T-helper 1 cell treated with Interleukin-12 subunit alpha and Interleukin-12 subunit beta and Interleukin-4 antibody, amounts not matched to agents 30 ng/mL and 1 ng/mL, for 36 hours (primary cell): ENCODE results near the gene PITX1. TPM values are rescaled to one million over a fixed set of nuclear protein-coding genes. Genes with fewer than 3 reads are reported as not detected.

Source experiments
- intact Hi-C: fragments of 100-400 bp; cut with micrococcal nuclease; formaldehyde crosslinking; loops from one replicate; pipeline ENCODE4 v1.15.1; 2024
- total RNA-seq: library from RNA; stranded (reverse); gene quantifications from 2 replicates; pipeline ENCODE4 v1.2.3, GENCODE V29; 2022

Gene PITX1
- total RNA-seq, 1 donor from 2014 or later, result 0.51 TPM

DNA sequence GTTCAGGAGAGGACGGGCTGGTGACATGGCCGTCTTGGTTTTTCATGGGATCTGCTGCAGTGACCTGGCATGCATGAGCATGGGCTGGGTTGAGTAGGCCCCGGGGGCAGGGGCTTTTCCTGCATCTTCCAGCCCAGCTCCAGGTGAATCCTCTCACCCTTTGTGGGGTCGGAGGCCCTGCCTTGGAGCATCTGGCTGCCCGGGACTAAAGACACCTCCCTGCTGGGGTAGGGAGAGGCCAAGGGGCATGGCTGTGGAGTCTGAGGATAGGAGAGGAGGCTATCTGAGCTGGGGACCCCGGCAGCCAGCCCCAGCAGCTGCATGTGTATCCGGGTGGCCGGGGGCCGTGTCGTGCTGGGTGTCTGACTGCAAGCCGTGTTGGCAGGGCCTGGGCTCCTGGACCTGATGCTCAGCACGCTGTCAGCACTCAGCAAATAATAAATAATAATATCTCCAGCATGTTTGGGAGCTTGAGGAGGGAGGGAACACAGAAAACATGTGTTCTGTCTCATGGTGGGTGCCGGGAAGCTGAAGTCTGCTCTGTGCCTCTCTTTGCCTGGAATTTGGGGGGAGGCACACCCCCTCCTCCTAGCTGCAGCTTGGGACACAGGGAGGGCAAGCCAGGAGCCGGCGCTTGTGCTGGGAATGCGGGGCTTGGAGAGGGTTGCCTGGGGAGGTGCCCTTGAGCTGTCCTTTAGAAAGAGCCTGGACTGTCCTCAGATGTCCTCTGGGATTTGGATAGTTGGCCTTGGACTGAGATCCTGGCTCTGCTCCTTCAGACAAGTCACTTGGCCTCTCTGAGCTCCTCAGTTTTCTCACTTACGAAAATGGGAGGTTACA, 28.4 kb upstream of the PITX1 start:
- intact Hi-C loops, result no loop called here

GRCh38 chr5:135061001-135061400, 27.0 kb upstream of the PITX1 start:
- intact Hi-C loops, result no loop called here

GRCh38 chr5:135060021-135060420, 26.0 kb upstream of the PITX1 start:
- intact Hi-C loops, result no loop called here

- intact Hi-C loops, result no loop called here
Observed at GRCh38 chr5:135059000-135059923, 25.2 kb upstream of the PITX1 start.

GRCh38 chr5:135058331-135058732, 24.3 kb upstream of the PITX1 start:
- intact Hi-C loops, result no loop called here

- intact Hi-C loops, result no loop called here
Observed at GRCh38 chr5:135057233-135057632, 23.2 kb upstream of the PITX1 start.

DNA sequence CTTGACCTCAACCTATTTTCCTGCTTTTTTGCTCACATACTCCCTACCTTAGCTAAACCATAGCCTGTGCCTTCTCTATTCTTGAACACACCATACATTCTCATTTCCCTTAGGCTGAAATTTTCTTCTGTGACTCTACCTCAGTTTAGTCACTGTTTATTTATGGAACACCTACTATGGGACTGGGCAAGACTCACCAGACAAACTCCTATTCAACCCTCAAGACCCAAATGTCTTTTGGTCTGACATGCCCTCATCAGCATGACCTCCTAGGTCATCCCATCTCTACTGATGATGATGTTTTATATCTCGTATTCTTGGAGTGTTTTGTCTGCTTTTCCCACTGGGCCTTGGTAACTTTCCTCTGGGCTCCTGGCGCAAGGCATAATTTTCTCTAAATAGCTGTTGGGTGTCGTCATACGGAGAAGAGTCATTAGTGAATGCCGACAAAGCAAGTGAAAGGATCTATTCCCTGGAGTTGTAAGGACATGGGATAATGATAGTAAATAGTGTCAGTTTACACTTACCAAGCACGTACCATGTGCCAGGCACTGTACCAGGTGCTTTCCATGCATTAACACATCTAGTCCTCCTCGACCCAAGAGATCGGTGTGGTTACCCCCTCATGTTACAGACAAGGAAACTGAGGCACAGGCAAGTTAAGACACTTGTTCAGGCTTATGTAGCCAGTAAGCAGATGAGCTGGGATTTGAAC, 22.4 kb upstream of the PITX1 start:
- intact Hi-C loops, result no loop called here

GRCh38 chr5:135055396-135055795, 21.4 kb upstream of the PITX1 start:
- intact Hi-C loops, result no loop called here

GRCh38 chr5:135054546-135054945, 20.5 kb upstream of the PITX1 start:
- intact Hi-C loops, result no loop called here

- intact Hi-C loops, result no loop called here
Observed at GRCh38 chr5:135053989-135054388, 20.0 kb upstream of the PITX1 start.

DNA sequence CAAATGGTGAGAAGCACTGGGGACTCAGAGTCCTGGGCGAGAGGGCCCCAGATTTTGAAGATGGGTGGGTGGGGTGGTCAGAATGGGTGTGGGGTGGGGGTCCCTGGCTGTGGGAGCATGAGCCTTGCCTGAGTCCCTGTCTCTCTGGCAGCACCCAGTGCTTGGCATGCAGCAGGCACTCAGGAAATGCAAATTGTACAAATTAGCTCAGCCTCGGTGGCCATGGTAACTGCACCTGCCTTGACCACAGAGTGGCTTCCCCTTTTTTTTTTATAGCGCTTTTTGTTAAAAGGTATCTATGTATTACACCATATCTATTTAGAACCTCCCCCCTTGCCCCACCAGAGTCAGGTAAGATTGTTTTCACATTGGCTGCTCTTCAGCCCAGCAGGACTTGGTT, 19.2 kb upstream of the PITX1 start:
- intact Hi-C loops, result no loop called here

- intact Hi-C loops, result no loop called here
Observed at GRCh38 chr5:135052511-135053145, 18.6 kb upstream of the PITX1 start.

GRCh38 chr5:135051872-135052271, 17.8 kb upstream of the PITX1 start:
- intact Hi-C loops, result no loop called here

- intact Hi-C loops, result no loop called here
Observed at GRCh38 chr5:135051399-135051798, 17.4 kb upstream of the PITX1 start.

GRCh38 chr5:135050244-135050767, 16.3 kb upstream of the PITX1 start:
- intact Hi-C loops, result no loop called here

GRCh38 chr5:135048930-135049329, 14.9 kb upstream of the PITX1 start:
- intact Hi-C loops, result no loop called here

DNA sequence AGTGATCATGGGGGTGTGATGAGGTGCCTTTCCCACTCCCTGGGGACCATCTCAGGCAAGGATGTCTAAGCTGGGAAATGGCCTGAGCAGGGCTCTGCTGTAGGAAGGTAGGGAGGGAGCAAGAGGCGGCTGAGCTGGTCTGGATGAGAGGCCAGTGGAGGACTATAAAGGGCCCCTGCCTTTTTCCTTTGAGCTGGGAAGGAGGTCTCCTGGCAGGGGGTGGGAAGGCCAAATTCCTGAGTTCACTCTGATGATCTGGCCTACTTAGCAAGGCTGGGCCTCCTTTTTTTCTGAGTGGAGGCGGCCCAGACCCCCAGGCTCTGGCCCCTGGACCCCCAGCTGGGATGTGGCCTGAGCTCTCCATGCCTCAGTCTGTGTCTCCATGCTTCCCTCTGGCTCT, 14.3 kb upstream of the PITX1 start:
- intact Hi-C loops, result no loop called here

DNA sequence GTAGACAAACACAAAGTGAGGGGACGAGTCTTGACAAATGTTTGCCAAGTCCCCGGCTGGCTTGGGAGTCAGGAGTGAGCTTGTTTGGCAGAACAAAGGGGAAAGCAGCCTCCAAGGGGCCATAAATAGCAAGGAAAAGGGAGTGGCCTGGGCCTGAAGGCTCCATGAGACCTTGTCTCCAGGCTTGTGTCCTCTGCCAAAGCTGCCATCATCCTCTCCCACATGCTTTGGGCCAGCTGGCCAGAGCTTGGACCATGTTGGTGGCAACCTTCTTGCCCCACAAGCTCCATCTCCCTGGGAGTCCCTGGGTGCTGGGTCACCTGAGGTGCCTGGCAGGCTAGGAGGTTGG, 13.3 kb upstream of the PITX1 start:
- intact Hi-C loops, result no loop called here

DNA sequence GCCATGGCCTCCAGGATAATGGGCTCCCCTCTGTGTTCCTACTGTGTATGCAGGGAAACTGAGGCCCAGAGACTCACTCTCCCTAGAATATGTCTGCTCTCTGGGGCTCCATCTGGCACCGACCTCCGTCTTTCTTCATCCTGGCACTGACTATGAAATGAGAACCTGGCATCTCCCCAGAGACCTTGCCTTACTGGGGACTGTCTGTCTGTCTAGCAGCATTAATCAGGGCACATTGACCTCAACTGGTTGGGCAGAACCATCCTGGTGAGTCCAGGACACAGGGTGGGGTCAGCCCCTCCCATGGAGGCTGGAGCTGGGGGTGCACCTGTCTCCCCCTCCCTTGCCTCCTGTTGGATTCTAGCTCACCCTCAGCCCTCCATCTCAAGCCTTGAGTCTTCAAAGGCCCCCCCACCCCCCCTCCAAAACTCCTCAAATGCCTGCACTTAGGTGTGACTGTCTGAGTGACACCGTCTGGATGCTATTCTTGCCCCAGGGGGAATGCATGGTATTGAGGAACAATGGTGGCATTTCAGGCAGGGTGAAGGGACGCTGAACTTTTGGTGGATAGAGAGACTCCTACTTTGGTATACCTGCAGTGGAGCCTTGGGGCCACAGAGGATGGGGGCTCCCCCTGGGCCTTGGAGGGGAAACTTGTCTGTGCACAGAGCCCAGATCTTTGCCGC, 12.8 kb upstream of the PITX1 start:
- intact Hi-C loops, result no loop called here

- intact Hi-C loops, result no loop called here
Observed at GRCh38 chr5:135045488-135045887, 11.5 kb upstream of the PITX1 start.
